ENCODE measurements around the gene RTN4.

GRCh38 chr2:55035716-55036115 lies 14.5 kb downstream of the RTN4 start:
- no peak for TF ChIP-seq CTCF (IDR thresholded peaks at IDR 0.05)
- TF ChIP-seq POLR2A (IDR thresholded peaks at IDR 0.05), result no peak

Measured in uterus (tissue), 2 donors.